Frontal cortex (tissue), 4 donors: ENCODE data around the gene BCHE. TPM values are rescaled to one million over a fixed set of nuclear protein-coding genes. Genes with fewer than 3 reads are reported as not detected.
"Not testable (repeated sequence)": the region's sequence is repeated elsewhere in the genome, so short reads cannot be mapped to it uniquely, and the experiment has no call there.

ENCODE experiments used
- DNase-seq, 2 donors: peaks; one replicate each; pipeline ENCODE4 v3.0.0; 2012; ENCODE audit warnings: low spot score in 2 of 2
- FAIRE-seq: peaks from 2 replicates; lab custom pipeline; 2012; peaks lifted over from hg19 to GRCh38; lab: Jason Lieb, UNC
- total RNA-seq: library from RNA; depleted of rRNA; stranded (reverse); fragments of >200 nt; gene quantifications from one replicate; pipeline ENCODE4 v1.2.3, GENCODE V29; 2014
- donor health status: control.
- donor health status: control.
- donor health status: control.

Gene BCHE
- total RNA-seq, 1 donor from 2014 or later: 13.9 TPM

GRCh38 chr3:165820671-165821123 is 16.5 kb downstream of the BCHE start:
- DNase-seq: no peak
- no peak for FAIRE-seq

GRCh38 chr3:165817160-165817709 is 20.0 kb downstream of the BCHE start:
- no peak for FAIRE-seq

GRCh38 chr3:165816209-165816608 is 21.0 kb downstream of the BCHE start:
- FAIRE-seq (no peak), DNase-seq (no peak)

More at GRCh38 chr3:165817160-165817709, 20.0 kb downstream of the BCHE start:
- no peak for DNase-seq

GRCh38 chr3:165815682-165816081 is 21.5 kb downstream of the BCHE start:
- FAIRE-seq (peak; percentile 19), DNase-seq (no peak)

GRCh38 chr3:165814380-165814779 is 22.8 kb downstream of the BCHE start:
- DNase-seq (no peak), FAIRE-seq (no peak)

GRCh38 chr3:165807937-165808336 is 29.3 kb downstream of the BCHE start:
- not testable (repeated sequence) for FAIRE-seq, DNase-seq

- DNase-seq (no peak), FAIRE-seq (no peak)
Measured at GRCh38 chr3:165805946-165806561, 31.2 kb downstream of the BCHE start.

GRCh38 chr3:165803471-165803870 is 33.8 kb downstream of the BCHE start:
- peak; percentile 36 for FAIRE-seq
- no peak for DNase-seq

- FAIRE-seq: no peak
- DNase-seq: no peak
Measured at GRCh38 chr3:165800970-165801369, 36.3 kb downstream of the BCHE start.

- no peak for DNase-seq
- FAIRE-seq: peak; percentile 86
Measured at GRCh38 chr3:165799026-165799425, 38.2 kb downstream of the BCHE start.

- FAIRE-seq (no peak), DNase-seq (no peak)
Measured at GRCh38 chr3:165797551-165797950, 39.7 kb downstream of the BCHE start.

GRCh38 chr3:165796701-165797100 is 40.5 kb downstream of the BCHE start:
- DNase-seq (no peak), FAIRE-seq (no peak)

- DNase-seq (no peak), FAIRE-seq (no peak)
Measured at GRCh38 chr3:165788531-165788930, 48.7 kb downstream of the BCHE start.

- FAIRE-seq (no peak), DNase-seq (no peak)
Measured at GRCh38 chr3:165786013-165786412, 51.2 kb downstream of the BCHE start.

GRCh38 chr3:165784337-165784736 is 52.9 kb downstream of the BCHE start:
- DNase-seq (no peak), FAIRE-seq (no peak)

GRCh38 chr3:165783383-165783782 is 53.8 kb downstream of the BCHE start:
- DNase-seq (no peak), FAIRE-seq (no peak)

- DNase-seq (no peak), FAIRE-seq (no peak)
Measured at GRCh38 chr3:165778891-165779290, 58.3 kb downstream of the BCHE start.

- DNase-seq (no peak), FAIRE-seq (no peak)
Measured at GRCh38 chr3:165778456-165778855, 58.8 kb downstream of the BCHE start.

GRCh38 chr3:165775824-165776223 is 61.4 kb downstream of the BCHE start:
- DNase-seq (no peak), FAIRE-seq (no peak)

- no peak for DNase-seq
- no peak for FAIRE-seq
Measured at GRCh38 chr3:165770781-165771180, 66.4 kb downstream of the BCHE start.

- no peak for FAIRE-seq
- no peak for DNase-seq
Measured at GRCh38 chr3:165768680-165769079, 68.5 kb downstream of the BCHE start.

- FAIRE-seq (no peak), DNase-seq (no peak)
Measured at GRCh38 chr3:165759041-165759440, 78.2 kb downstream of the BCHE start.
